GM12878 (cell line): ENCODE measurements around the gene CASK. TPM values are rescaled to one million over a fixed set of nuclear protein-coding genes. Genes with fewer than 3 reads are reported as not detected.

ENCODE experiments used
- ATAC-seq: fragments of 200-7000 bp; cut with Tn5 transposase; 3 replicates; pipeline ENCODE4 v1.9.1; 2020; ENCODE audit warnings: mild to moderate bottlenecking, moderate library complexity
- BruUV-seq: library from RNA; stranded (reverse); fragments of 400-500 nt; replicated peaks from 2 replicates; lab custom pipeline; 2021; lab: Mats Ljungman, UMichigan
- CTCF ChIA-PET: fragments of 300-600 bp; sonication (Branson Sonifier 250); formaldehyde crosslinking; extraction: SDS; loops from one replicate; lab custom pipeline; 2021; ENCODE audit warnings: inconsistent platforms; lab: Yijun Ruan, JAX
- POLR2A ChIA-PET: fragments of 350-600 bp; formaldehyde crosslinking; extraction: SDS; loops from one replicate; lab custom pipeline; 2021; ENCODE audit warnings: inconsistent platforms; lab: Charles Lee
- RAD21 ChIA-PET: fragments of 300-600 bp; sonication (Branson Sonifier 250); formaldehyde crosslinking; loops from one replicate; lab custom pipeline; 2023; ENCODE audit warnings: antibody characterized with exemption; ENCODE audit not compliant: unreplicated experiment; lab: Charles Lee
- SMC1A ChIA-PET: fragments of 300-600 bp; sonication (Branson Sonifier 250); formaldehyde crosslinking; loops from one replicate; lab custom pipeline; 2023; ENCODE audit not compliant: unreplicated experiment, uncharacterized antibody; lab: Charles Lee
- DNase-seq: peaks from one replicate; pipeline ENCODE4 v3.0.0-alpha.2; 2011; ENCODE audit warnings: low read depth, low spot score
- FAIRE-seq: peaks from 3 replicates; lab custom pipeline; 2011; peaks lifted over from hg19 to GRCh38; lab: Jason Lieb, UNC
- H2AFZ ChIP-seq: 2 replicates; pipeline ENCODE4 v1.6.0; 2011; ENCODE audit warnings: low read depth, low read length, control low read depth; ENCODE audit not compliant: control insufficient read depth
- H3K27ac ChIP-seq: 2 replicates; pipeline ENCODE4 v1.5.1; 2011; ENCODE audit warnings: control low read depth; ENCODE audit not compliant: control insufficient read depth, insufficient read depth
- H3K27me3 ChIP-seq, 2 experiments: replicated peaks in 1 of 2; 2 replicates each; pipeline versions ENCODE4 v1.6.0 to v1.6.1; 2011; ENCODE audit warnings: low read length in 1 of 2; ENCODE audit not compliant: control insufficient read depth in 2 of 2, insufficient read depth in 2 of 2
- H3K36me3 ChIP-seq, 2 experiments: 2 replicates each; pipeline ENCODE4 v1.5.1; 2011; ENCODE audit warnings: low read length in 1 of 2; ENCODE audit not compliant: control insufficient read depth in 2 of 2, insufficient read depth in 2 of 2
- H3K4me1 ChIP-seq: 2 replicates; pipeline ENCODE4 v1.6.1; 2011; ENCODE audit warnings: mild to moderate bottlenecking, low read length, moderate library complexity, mixed read lengths; ENCODE audit not compliant: control insufficient read depth, insufficient read depth
- H3K4me2 ChIP-seq: 2 replicates; pipeline ENCODE4 v1.6.0; 2011; ENCODE audit warnings: control low read depth; ENCODE audit not compliant: control insufficient read depth, insufficient read depth
- H3K4me3 ChIP-seq: fragments of 200-600 bp; sonication (generic); 2 replicates; pipeline ENCODE4 v1.5.1; 2016
- H3K79me2 ChIP-seq: 2 replicates; pipeline ENCODE4 v1.6.0; 2011; ENCODE audit warnings: low read length; ENCODE audit not compliant: control insufficient read depth, insufficient read depth
- H3K9ac ChIP-seq: 2 replicates; pipeline ENCODE4 v1.8.0; 2011; ENCODE audit warnings: low read length, control low read depth, mixed read lengths; ENCODE audit not compliant: control insufficient read depth, insufficient read depth
- H3K9me3 ChIP-seq: replicated peaks from 3 replicates; pipeline ENCODE4 v1.5.1; 2011; ENCODE audit warnings: mild to moderate bottlenecking, low read length; ENCODE audit not compliant: control insufficient read depth, insufficient read depth
- H4K20me1 ChIP-seq: 2 replicates; pipeline ENCODE4 v1.6.0; 2011; ENCODE audit not compliant: control insufficient read depth, insufficient read depth
- BHLHE40 ChIP-seq, 2 experiments: fragments of 450-650 bp in 1 of 2; IDR thresholded peaks; 2 replicates each; pipeline ENCODE4 v1.6.1; 2011 to 2017; ENCODE audit warnings: low read depth in 2 of 2, borderline replicate concordance in 1 of 2, improper control_type of control experiment in 1 of 2, low read length in 1 of 2, mild to moderate bottlenecking in 1 of 2
- JUND ChIP-seq: IDR thresholded peaks from 2 replicates; pipeline ENCODE4 v1.6.1; 2012; ENCODE audit warnings: low read depth, mild to moderate bottlenecking, low read length, improper control_type of control experiment, moderate library complexity
- RCOR1 ChIP-seq: conservative IDR thresholded peaks from 2 replicates; pipeline ENCODE4 v1.6.1; 2012; ENCODE audit warnings: low read depth, low read length, improper control_type of control experiment
- SIN3A ChIP-seq: IDR thresholded peaks from 2 replicates; pipeline ENCODE4 v1.6.1; 2012; ENCODE audit warnings: low read depth, low read length, improper control_type of control experiment
- SMARCA5 ChIP-seq: fragments of 450-650 bp; IDR thresholded peaks from 2 replicates; pipeline ENCODE4 v1.6.1; 2017; ENCODE audit warnings: mild to moderate bottlenecking
- SUZ12 ChIP-seq: fragments of 200-600 bp; sonication (generic); IDR thresholded peaks from one replicate; pipeline ENCODE4 v1.6.1; 2018; ENCODE audit warnings: antibody characterized with exemption, mild to moderate bottlenecking; ENCODE audit not compliant: unreplicated experiment
- ZNF384 ChIP-seq: IDR thresholded peaks from 2 replicates; pipeline ENCODE4 v1.6.1; 2012; ENCODE audit warnings: low read depth, mild to moderate bottlenecking, low read length, improper control_type of control experiment, borderline replicate concordance
- WGBS: methylation state at CpG from one replicate; pipeline ENCODE4 v1.1.6; 2016; ENCODE audit warnings: low lambda C conversion rate; ENCODE audit not compliant: insufficient replicate concordance, insufficient coverage; ENCODE audit errors: missing lambda C conversion rate; 5-methylcytosine and 5-hydroxymethylcytosine counted together
- in situ Hi-C: fragments of 300-500 bp; cut with MboI; formaldehyde crosslinking; loops from 9 replicates; pipeline ENCODE4 v1.14.3; 2018; ENCODE audit warnings: mixed read lengths
- intact Hi-C: fragments of 100-400 bp; cut with micrococcal nuclease; formaldehyde crosslinking; loops from one replicate; pipeline ENCODE4 v1.14.2; 2022; ENCODE audit not compliant: unreplicated experiment
- polyA plus RNA-seq, 11 experiments: library from polyadenylated mRNA; depleted of rRNA in 4 of 11; unstranded in 6 of 11; stranded (reverse) in 5 of 11; fragments of >200 nt; fragmentation: Nextera tagmentation in 4 of 11; fragmentation: Illumina TruSeq in 1 of 11; extraction: Ambion mirVana in 4 of 11; extraction: Trizol in 1 of 11; gene quantifications; 1 replicate in 1 of 11; 2 replicates in 10 of 11; pipeline versions ENCODE4 v1.2.1 to v1.2.3, GENCODE V29; 2011 to 2016; ENCODE audit warnings: inconsistent platforms in 2 of 11, missing spikeins in 2 of 11, low read depth in 1 of 11
- total RNA-seq, 4 experiments: library from RNA; depleted of rRNA in 3 of 4; stranded (reverse); fragments of >200 nt in 3 of 4; fragmentation: Illumina TruSeq in 1 of 4; extraction: Trizol in 1 of 4; gene quantifications; 2 replicates each; pipeline versions ENCODE4 v1.2.1 to v1.2.3, GENCODE V29; 2013 to 2021

The CASK gene
- total and polyA plus RNA-seq, 10 of the 15 experiments (the other 5 are each of a cell fraction or from before 2014, with no cell fraction given), result 0.60 to 45.9 (median 4.8) TPM

GRCh38 chrX:41862562-41863184 is 60.7 kb downstream of the CASK start:
- FAIRE-seq, result no peak
- CTCF ChIA-PET, result interaction anchor here (0.6 to 1.8 kb wide), 9 partner anchors 12 to 100 kb away, joined by 3 to 5 read pairs (median 3); no protein-coding TSS in a partner anchor
- TF ChIP-seq SUZ12, result no peak
- TF ChIP-seq RCOR1, result no peak
- no peak for TF ChIP-seq ZNF384
- TF ChIP-seq SIN3A, result no peak
- no peak for TF ChIP-seq JUND
- TF ChIP-seq SMARCA5, result no peak
- TF ChIP-seq BHLHE40 (IDR thresholded peaks at IDR 0.05; ENCODE audit: borderline replicate concordance in 1 of 2, low read depth in 2 of 2, low read length in 1 of 2), result no peak
- SMC1A ChIA-PET, result interaction anchor here (0.6 to 1.4 kb wide), 7 partner anchors 18 to 62 kb away, joined by 3 to 5 read pairs (median 3); no protein-coding TSS in a partner anchor
- Histone ChIP-seq H3K4me2 (no peak overlapping the region), H3K9ac (no peak overlapping the region), H4K20me1 (no peaks in the 10 kb centered on the region), H3K4me3 (no peak overlapping the region), H3K79me2 (no peaks in the 10 kb centered on the region), H3K36me3 (peaks cover 0 to 2% of the 10 kb centered on the region in 2 experiments; a peak in 2 of 4 replicates), H3K27me3 (no peaks in the 10 kb centered on the region), H2AFZ (no peak overlapping the region), H3K9me3 (no peaks in the 10 kb centered on the region), H3K4me1 (no peaks in the 10 kb centered on the region), H3K27ac (no peak overlapping the region)
- peak; percentile 63 for ATAC-seq
- intact Hi-C loops (no loop called here), in situ Hi-C loops (no loop called here)
- RAD21 ChIA-PET, result interaction anchor here (1.3 to 2.0 kb wide), 5 partner anchors 10 to 64 kb away, joined by 3 to 6 read pairs (median 5); no protein-coding TSS in a partner anchor
- DNase-seq, result no peak
- BruUV-seq, result no TSS peak
- WGBS, result 2% methylated on average over 4 of the region's 4 CpGs
- POLR2A ChIA-PET, result no interaction called here
